HT1080 (cell line): ENCODE measurements around the gene PDZD4. TPM values are rescaled to one million over a fixed set of nuclear protein-coding genes. Genes with fewer than 3 reads are reported as not detected.
A peak's percentile ranks its signal among the peaks of the same experiment; 100 is the strongest.

Experiments used
- DNase-seq: peaks from one replicate; pipeline ENCODE4 v3.0.0-alpha.2; 2015; ENCODE audit warnings: low read depth
- total RNA-seq: library from RNA; depleted of rRNA; stranded (reverse); fragments of >200 nt; shearing (Covaris generic); gene quantifications from 2 replicates; pipeline ENCODE4 v1.2.3, GENCODE V29; 2014

The PDZD4 gene
- total RNA-seq, 1 experiment from 2014 or later = 0.16 TPM

DNA sequence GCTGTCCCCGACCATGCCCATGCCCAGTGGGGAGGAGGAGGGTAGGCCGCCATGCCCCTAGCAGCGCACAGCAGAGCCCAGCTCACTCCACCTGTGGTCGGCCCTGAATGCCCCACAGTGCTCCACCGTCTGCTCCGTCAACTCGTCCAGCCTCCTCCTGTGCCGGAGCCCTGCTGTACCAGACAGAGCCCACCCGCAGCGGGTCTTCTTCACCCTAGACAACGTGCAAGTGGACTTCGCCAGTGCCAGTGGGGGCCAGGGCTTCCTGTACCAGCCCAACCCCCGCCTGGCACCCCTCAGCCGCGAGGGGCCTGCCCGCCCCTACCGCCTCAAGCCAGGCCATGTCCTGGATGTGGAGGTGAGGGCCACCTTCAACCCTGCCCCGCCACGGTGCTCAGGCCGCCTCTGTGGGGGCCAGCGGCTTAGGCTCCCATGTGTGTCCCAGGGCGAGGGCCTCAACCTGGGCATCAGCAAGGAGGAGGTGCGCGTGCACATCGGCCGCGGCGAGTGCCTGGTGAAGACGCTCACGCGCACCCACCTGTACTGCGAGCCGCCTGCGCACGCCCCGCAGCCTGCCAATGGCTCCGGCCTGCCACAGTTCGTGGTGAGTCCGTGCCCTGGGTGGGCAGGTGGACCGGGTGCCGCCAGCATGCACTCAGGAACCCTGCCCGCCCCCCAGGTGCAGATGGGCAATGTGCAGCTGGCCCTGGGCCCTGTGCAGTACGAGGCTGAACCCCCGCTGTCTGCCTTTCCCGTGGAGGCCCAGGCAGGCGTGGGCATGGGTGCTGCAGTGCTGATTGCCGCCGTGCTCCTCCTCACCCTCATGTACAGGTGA, 56.4 kb downstream of the PDZD4 start:
- DNase-seq = no peak

- no peak for DNase-seq
Observed at GRCh38 chrX:153773218-153773611, 57.1 kb downstream of the PDZD4 start.

- no peak for DNase-seq
Observed at GRCh38 chrX:153772316-153773217, 57.8 kb downstream of the PDZD4 start.

DNA sequence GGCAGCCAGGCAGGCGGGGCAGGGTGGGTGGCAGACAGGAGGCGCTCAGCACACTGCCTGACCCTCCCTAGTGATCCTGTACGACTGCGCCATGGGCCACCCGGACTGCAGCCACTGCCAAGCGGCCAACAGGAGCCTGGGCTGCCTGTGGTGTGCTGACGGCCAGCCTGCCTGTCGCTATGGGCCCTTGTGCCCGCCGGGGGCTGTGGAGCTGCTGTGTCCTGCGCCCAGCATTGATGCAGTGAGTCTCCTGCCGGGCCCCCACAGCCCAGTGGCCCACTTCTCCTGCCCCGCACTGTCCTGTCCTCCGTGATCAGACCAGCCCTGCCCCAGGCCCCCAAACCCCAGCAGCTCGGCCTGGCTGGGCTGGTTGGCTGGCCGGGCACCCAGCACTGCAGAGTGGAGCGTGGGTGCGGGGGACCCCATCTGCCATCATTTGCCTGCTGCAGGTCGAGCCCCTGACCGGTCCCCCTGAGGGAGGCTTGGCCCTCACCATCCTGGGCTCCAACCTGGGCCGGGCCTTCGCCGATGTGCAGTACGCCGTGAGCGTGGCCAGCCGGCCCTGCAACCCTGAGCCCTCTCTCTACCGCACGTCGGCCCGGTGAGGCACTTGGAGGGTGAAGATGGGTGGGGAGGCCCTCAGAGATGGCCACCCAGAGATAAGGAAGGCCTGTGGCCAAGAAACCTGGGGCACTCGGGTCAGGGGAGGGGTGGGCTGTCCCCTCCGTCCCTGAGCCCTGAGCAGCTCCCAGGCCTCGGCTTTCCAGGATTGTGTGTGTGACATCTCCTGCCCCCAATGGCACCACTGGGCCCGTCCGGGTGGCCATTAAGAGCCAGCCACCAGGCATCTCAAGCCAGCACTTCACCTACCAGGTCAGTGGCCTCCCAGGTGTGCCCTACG, 58.7 kb downstream of the PDZD4 start:
- DNase-seq = no peak

- DNase-seq = no peak
Observed at GRCh38 chrX:153770601-153771414, 59.5 kb downstream of the PDZD4 start.

- no peak for DNase-seq
Observed at GRCh38 chrX:153769865-153770600, 60.3 kb downstream of the PDZD4 start.

GRCh38 chrX:153769158-153769864, 61.0 kb downstream of the PDZD4 start:
- no peak for DNase-seq

DNA sequence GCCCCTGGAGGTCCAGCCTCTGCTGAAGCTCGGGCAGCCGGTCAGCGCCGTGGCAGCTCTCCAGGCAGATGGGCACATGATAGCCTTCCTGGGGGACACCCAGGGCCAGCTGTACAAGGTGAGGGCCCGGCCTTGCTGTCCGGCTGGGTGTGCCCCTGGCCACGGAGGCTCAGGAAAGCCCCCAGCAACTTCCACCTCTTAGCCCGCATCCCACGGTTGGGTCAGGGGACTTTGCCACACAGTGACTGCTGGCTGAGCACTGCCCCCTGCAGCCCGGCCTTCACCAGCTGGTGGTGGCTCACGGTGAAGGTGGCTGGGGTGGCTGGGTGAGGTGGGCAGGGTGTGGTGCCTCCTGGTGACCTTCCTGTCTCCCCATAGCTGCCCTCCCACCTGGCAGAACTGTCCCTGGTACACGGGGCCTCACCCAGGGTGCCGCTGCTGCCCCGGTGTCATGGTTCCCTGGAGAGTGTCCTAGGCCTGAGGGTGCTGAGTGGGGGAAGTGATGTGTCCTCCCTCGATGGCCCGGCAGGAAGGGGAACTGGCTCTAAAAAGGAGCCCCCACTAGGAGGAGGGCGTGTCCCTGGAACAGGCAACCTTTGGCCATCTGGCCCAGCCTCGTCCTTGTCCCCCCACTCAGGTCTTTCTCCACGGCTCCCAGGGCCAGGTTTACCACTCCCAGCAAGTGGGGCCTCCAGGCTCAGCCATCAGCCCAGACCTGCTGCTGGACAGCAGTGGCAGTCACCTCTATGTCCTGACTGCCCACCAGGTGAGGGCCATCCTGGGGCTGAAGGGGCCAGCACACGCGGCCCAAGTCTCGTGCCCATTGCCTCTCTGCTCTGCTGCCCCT, 61.8 kb downstream of the PDZD4 start:
- DNase-seq = no peak

GRCh38 chrX:153767674-153768055, 62.7 kb downstream of the PDZD4 start:
- DNase-seq = no peak

- DNase-seq = no peak
Observed at GRCh38 chrX:153766871-153767673, 63.3 kb downstream of the PDZD4 start.

- peak; percentile 77 for DNase-seq
Observed at GRCh38 chrX:153766098-153766817, 64.1 kb downstream of the PDZD4 start.

DNA sequence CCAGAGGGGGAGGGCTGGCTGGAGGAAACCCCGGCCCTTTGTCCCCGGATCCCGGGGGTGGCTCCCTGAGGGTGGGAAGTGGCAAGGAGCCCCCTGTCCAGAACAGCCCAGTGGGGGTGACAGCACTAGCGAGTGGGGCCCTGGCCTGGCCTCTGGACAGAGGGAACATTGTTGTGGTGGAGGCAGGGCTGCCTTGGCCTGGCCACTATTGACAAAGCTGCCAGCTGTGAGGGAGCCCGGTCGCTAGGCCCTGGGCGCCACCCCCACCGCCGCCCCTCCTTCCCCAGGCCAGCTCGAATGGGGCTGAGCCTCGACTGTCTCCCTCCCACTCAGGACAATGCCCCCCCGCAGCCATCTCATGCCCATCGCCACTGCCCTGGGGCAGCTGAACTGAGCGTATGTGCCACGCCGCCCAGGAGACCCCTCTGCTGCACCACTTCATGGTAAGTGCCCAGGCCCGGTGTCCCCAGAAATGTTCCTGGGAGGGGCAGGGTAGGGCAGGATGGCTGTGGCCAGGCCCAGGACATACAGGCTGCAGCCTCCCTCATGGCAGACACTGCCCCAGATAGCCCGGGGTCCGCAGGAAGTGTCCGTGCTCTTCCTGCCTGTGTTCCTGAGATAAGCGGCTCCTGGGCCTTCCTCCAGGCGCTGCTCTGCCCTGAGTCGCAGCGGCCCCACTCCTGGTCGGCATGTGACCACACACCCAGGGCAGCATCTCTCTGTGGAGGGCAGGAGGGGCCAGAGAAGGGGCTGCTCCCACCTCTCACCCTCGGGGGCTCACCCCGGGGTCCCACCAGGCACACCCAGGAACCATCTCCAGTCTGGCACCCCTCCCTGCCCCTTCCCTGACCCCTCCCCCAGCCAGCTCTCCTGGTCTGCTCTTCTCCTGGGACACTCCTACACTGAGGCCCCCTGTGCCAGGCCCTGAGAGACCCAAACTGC, 64.9 kb downstream of the PDZD4 start:
- peak; percentile 23 for DNase-seq

DNA sequence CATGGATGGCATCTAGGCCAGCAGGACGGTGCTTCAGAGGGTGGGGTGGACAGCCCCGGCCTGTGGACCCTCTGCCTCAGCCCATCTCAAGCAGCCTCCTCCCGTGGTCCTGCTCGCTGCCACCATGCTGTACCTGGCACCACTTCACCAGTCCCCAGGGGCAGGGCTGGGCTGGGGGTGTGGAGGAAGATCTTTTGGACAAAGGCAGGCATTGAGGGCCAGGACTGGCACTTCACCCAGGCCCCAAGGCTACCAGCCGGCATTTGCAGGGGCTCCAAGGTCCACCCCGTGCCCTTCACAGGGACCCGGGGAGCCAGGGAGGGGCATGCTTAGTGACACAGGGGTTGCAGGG, 65.6 kb downstream of the PDZD4 start:
- no peak for DNase-seq

- DNase-seq = peak; percentile 69
Observed at GRCh38 chrX:153763989-153764755, 66.2 kb downstream of the PDZD4 start, which contains the start of gene PLXNB3. Gene PLXNB3, plus strand, starts transcription at chrX:153764249. Its CDS starts 1,287 bp downstream, at chrX:153765536.
